DMS79 treated with DMSO at 0.1 percent for 48 hours (cell line): ENCODE measurements around the gene PTGS1.

Experiments used
- DNase-seq: peaks from one replicate; lab custom pipeline; 2025; lab: John Stamatoyannopoulos, UW

PTGS1 gene

DNA sequence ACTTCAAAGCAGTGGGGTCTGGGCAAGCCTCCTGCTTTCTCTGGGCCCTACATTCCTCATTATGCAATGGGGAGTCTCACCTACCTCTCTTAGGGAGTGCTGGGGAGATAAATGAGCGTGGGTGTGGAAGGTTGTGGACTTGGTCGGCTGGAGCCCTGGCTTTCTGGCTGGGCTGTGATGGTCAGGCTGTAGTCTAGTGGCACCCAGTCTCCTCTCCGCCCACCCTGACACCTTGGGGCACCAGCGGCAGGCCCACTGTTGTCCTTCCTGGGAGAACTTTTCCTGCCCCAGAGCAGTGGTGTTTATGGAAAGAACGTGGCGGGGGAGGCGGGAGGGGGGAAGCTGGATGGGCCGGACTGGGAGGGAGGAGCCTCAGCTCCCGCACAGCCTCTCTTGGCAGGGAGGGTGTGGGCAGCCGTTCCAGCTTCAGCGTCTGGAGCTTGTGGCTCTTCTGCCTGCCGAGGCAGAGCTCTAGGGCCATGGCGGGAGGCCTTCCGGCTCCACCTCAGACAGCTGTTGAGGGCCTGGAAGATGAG lies 4.1 kb downstream of the PTGS1 start:
- no peak for DNase-seq

DNA sequence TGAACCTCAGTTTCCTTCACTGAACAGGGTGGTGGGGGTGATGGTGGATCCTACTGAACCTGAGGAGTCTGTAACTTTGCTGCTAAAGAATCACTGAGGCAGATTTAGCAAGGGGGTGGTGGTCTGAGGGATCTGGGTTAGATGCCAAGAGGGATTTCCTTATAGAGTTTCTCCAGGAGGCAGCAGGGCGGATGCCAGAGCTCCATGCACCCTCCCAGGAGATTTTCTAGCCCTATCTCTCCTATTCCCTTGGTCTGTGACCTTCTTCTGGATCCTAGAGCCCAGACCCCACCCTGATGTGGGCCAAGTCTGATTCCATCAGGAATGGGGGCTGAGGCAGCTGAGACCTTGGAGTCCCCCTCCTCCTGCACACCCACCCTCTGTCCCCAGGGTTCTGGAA lies 6.0 kb downstream of the PTGS1 start:
- DNase-seq, result no peak

DNA sequence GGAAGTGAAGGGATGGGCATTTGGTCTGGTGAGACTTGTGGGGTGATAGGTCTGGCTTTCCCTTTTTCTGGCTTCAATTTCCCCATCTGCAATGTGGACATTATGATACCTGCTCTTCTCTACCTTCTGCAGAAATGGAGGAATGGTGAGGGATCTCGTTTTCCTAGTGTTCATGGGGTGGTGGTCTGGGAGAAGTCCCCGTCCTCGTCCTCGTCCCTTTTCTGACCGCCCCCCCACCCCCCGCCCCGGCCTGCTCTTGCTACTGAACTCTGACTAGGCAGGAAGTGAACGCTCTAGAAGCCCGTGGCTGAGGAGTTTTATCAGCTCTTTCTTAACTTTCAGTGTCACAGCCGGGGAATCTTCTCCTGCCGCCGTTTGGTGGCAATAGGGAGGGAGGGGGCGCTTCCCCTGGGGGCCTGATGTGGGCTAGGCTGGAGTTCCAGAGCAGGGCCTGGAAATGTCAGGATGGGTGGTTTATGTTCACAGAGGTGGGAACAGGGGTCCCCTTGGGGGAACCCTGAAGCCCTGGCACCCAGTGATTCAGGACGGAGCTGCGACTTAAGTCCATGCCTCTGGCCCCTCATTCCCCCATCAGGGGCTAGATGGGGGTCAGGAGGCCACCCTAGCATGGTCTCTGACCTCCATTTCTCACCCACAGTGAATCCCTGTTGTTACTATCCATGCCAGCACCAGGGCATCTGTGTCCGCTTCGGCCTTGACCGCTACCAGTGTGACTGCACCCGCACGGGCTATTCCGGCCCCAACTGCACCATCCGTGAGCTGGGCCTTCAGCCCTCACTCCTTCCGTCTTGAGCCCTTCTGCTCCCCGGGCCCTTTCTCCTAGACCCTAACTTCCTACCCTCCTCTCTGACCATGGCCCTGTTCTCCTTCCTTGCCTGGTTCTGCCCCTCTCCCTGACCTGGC lies 6.7 kb downstream of the PTGS1 start:
- no peak for DNase-seq

DNA sequence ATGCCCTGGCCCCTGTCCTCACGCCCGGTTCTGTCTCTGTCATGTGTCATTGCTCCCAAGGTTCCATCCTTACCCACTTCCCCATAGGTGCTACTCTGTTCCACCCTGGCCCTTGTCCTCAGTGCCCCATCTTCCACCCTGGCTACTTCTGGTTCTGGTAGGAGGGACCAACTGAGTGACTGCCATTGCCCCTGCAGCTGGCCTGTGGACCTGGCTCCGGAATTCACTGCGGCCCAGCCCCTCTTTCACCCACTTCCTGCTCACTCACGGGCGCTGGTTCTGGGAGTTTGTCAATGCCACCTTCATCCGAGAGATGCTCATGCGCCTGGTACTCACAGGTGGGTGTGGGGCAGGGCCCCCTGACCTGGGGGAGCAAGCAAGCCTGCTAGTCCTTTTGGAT lies 7.4 kb downstream of the PTGS1 start:
- no peak for DNase-seq

DNA sequence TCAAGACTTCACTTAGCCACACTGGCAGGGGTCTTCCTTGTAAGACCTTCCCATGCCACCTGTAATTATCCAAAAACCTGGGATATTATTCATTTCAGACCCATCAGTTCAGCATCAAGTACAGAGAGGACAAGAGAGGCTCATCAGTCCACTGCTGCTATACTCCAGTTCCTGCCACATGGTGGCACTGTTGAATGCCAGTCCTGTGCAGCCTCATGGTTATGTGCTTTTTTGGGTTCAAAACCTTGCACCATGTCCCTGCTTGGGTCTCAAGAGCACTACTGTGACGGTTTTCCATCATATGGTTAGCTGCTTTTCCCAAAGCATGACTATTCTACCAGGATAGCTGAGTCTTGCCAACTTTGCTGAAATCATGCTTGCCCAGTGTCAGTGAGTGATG lies 8.5 kb downstream of the PTGS1 start:
- no peak for DNase-seq

DNA sequence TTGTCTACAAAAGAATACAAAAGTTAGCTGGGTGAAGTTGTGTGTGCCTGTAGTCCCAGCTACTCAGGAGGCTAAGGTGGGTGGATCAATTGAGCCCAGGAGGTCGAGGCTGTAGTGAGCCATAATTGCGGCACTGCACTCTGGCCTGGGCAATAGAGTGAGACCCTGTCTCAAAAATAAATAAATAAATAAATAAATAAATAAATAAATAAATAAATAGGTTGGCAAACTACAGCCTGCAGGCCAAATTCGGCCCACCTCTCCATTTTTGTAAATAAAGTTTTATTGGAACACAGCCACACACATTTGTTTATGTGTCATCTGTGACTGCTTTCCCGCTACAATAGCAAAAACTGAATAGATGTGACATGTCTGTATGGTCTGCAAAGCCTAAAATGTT lies 9.5 kb downstream of the PTGS1 start:
- DNase-seq, result no peak

DNA sequence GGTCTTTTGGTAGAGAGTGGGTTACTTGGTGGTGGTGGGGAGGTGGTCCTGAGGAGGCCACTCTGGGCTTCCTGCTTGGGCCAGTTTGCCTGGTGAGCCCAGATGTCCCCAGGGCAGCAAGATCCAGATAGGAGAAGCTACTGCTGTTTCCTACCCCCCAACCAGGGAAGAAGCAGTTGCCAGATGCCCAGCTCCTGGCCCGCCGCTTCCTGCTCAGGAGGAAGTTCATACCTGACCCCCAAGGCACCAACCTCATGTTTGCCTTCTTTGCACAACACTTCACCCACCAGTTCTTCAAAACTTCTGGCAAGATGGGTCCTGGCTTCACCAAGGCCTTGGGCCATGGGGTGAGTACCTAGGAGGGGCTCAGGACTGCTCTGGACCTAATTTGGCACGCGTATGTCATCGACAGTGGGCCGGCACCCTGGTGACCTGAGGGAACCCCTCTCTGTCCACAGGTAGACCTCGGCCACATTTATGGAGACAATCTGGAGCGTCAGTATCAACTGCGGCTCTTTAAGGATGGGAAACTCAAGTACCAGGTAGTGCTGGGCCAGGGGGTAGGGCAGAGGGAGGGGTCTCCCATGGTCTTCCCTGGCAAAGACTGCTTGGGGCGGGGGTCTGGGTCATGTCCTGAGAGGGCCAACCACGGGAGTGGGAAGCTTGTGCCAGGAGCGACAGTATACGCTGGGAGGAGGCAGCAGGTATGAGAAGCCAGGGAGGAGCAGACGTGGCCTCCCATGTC lies 10.6 kb downstream of the PTGS1 start:
- DNase-seq, result no peak

DNA sequence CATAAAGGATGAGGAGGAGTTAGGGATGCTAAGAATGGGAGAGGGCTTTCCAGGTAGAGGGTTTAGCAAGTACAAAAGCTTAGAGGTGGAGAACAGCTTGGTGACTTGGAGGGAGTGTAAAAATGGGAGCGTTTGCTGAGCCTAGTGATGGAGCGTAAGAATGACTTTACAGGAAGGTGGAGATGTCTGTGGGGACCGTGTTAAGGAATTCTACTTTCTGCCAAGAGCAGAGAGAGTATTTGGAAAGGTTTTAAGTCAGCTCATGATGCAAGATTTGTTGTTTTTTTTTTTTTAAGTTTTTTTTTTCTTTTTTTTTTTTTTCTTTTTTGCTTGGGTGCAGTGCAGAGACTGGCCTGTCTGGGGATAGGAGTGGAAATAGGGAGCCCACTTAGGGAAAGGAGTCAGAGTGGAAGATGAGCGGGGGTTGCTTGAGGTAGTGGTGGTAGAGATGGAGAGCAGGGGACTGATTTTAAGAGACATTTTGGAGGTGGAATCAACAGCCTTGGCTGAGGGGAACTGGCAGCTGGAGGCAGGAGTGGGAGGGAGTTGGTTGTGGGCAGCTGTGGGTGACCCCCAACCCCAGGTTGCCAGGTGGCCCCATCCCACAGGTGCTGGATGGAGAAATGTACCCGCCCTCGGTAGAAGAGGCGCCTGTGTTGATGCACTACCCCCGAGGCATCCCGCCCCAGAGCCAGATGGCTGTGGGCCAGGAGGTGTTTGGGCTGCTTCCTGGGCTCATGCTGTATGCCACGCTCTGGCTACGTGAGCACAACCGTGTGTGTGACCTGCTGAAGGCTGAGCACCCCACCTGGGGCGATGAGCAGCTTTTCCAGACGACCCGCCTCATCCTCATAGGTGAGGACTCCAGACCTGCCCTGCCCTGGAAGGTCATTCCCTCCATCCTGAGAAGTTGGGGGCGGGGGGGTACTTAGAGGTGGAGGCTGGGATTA lies 12.4 kb downstream of the PTGS1 start:
- peak; percentile 14 for DNase-seq

DNA sequence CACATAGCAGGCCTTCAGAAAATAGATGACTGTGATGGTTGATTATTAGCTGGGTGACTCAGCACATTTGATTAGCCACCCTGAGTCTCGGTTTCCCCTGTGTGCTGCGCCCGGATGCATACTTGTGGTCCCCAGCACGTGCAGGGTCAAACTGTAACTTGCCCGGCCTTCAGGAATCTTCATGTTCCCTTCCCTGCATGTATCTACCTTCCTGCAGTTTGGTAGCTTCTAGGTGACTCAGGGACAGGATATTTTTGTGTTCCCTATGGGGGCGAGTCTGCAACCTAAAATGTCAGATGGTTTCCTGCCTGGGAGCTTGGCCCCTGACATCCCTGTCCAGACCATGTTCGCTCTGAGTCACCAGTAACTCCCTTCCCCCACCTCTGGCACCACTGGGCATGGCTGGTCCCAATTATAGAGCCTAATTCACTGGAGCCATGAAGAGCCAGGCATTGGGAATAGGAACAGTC lies 13.2 kb downstream of the PTGS1 start:
- no peak for DNase-seq

DNA sequence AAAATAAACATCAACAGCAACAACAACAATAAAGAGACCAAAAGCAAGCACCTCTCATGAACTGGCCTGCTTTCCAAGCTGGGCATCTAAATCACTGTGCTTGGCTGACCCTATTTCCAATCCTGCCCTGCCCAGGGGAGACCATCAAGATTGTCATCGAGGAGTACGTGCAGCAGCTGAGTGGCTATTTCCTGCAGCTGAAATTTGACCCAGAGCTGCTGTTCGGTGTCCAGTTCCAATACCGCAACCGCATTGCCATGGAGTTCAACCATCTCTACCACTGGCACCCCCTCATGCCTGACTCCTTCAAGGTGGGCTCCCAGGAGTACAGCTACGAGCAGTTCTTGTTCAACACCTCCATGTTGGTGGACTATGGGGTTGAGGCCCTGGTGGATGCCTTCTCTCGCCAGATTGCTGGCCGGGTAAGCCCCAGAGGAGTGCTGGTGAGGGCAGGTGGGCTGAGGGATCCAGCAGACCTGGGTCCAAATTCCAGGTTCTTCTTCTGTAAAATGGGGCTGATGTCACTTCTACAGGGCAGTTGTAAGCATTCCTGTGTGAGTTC lies 15.6 kb downstream of the PTGS1 start:
- no peak for DNase-seq

DNA sequence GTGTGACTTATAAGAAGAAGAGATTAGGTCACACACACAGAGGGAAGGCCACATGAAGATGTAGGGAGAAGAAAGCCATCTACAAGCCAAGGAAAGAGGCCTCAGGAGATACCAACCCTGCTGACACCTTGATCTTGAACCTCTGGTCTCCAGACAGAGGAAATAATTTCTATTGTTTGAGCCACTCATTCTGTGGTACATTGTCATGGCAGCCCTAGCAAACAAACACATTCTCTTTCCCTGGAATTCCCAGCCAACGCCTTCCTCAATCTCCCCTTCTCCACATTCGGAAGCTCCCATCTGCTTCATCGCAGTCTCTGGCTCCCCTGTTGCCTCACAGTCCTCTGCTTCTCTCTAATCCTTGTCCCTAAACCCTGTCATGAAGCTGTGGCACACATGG lies 16.7 kb downstream of the PTGS1 start:
- no peak for DNase-seq

DNA sequence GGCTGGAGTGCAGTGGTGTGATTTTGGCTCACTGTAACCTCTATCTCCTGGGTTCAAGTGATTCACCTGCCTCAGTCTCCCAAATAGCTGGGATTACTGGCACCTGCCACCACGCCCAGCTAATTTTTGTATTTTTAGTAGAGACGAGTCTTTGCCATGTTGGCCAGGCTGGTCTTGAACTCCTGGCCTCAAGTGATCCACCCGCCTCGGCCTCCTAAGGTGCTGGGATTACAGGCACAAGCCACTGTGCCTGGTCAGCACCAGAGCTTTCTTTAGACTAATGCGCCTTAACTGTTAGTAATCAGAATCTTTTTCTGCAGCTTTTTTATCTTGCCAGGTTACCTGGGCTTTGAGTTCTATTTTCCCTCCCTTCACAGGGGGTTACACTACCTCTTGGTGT lies 18.4 kb downstream of the PTGS1 start:
- DNase-seq, result no peak

DNA sequence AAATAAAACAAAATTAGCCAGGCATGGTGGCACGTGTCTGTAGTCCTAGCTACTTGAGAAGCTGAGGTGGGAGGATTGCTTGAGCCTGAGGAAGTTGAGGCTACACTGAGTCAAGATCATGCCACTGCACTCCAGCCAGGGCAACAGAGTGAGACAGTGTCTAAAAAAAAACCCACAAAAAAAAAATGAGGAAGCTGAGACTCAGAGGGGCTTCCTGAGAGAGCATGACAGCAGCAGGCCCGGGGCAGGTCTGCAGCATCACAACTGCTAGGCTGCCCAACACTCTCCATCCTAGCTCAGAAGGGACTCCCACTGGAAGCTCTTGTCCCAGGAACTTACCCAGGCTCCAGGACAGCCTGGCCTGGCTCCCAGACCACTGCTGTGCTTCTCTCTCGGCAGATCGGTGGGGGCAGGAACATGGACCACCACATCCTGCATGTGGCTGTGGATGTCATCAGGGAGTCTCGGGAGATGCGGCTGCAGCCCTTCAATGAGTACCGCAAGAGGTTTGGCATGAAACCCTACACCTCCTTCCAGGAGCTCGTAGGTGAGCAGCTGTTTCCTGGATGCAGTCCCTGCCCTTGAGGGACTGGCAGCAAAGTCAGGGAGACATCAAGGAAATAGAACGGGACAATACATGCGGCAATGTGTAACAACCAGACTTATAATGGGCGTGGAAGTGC lies 19.1 kb downstream of the PTGS1 start:
- peak; percentile 92 for DNase-seq

DNA sequence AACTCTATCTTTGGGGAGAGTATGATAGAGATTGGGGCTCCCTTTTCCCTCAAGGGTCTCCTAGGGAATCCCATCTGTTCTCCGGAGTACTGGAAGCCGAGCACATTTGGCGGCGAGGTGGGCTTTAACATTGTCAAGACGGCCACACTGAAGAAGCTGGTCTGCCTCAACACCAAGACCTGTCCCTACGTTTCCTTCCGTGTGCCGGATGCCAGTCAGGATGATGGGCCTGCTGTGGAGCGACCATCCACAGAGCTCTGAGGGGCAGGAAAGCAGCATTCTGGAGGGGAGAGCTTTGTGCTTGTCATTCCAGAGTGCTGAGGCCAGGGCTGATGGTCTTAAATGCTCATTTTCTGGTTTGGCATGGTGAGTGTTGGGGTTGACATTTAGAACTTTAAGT lies 21.5 kb downstream of the PTGS1 start:
- DNase-seq, result no peak

DNA sequence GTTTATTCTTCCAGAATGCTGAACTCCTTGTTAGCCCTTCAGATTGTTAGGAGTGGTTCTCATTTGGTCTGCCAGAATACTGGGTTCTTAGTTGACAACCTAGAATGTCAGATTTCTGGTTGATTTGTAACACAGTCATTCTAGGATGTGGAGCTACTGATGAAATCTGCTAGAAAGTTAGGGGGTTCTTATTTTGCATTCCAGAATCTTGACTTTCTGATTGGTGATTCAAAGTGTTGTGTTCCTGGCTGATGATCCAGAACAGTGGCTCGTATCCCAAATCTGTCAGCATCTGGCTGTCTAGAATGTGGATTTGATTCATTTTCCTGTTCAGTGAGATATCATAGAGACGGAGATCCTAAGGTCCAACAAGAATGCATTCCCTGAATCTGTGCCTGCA lies 21.9 kb downstream of the PTGS1 start:
- DNase-seq, result no peak

DNA sequence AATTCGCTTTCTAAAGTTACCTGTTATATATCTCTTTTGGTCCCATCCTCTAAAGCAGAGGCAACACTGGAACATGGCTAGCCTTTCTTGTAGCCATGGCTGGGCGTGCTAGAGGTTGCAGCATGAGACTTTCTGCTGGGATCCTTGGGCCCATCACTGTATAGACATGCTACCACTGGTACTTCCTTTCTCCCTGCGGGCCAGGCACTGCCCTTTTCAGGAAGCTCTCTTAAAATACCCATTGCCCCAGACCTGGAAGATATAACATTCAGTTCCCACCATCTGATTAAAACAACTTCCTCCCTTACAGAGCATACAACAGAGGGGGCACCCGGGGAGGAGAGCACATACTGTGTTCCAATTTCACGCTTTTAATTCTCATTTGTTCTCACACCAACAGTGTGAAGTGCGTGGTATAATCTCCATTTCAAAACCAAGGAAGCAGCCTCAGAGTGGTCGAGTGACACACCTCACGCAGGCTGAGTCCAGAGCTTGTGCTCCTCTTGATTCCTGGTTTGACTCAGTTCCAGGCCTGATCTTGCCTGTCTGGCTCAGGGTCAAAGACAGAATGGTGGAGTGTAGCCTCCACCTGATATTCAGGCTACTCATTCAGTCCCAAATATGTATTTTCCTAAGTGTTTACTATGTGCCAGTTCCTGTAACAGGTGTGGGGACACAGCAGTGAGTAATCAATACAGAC lies 22.6 kb downstream of the PTGS1 start:
- DNase-seq, result no peak

DNA sequence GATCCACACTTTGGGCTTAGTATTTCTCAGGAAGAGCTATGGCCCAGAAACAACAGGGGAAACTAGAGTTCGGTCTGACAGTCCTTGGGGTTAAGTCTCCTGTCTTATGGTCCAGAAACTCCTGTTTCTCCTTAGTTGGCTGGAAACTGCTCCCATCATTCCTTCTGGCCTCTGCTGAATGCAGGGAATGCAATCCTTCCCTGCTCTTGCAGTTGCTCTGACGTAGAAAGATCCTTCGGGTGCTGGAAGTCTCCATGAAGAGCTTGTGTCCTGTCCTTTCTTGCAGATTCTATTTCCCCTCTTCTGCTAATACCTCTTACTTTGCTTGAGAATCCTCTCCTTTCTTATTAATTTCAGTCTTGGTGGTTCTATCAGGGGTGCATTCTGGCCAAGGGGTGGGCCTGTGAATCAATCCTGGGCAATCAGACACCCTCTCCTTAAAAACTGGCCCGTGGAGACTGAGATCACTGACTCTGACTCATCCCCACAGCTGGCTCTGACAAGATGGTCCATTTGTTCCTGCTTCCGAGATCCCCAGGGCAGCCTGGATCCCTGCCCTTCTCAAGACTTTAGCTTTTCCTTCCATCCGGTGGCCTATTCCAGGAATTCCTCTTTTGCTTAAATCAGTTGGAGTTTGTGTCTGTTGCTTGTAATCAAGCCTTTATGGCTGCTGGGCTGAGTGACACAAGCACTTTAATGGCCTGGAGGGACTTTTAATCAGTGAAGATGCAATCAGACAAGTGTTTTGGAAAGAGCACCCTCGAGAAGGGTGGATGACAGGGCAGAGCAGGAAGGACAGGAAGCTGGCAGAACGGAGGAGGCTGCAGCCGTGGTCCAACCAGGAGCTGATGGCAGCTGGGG lies 23.7 kb downstream of the PTGS1 start:
- no peak for DNase-seq

DNA sequence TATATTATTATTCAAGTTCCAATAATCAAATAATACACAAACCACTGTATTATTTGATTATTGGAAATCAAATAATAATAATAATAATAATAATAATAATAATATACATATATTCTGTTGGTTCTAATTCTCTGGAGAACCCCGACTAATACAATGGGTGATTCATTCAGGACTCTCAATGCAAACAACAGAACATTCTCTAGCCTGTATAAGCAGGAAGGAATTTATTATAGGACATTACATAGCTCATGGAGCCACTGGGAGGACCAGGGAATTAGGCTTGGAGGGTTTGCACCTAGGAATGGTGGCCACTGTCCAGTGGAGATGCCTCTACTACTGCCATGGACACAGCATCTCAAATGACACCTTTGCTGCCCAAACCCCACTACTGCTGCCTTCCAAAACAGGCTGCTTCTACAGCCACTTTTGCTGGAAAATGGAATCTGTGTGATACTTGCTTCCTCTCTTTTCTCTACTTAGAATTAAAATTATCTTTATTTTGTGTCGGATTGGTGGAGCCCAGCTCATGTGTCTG lies 25.9 kb downstream of the PTGS1 start:
- no peak for DNase-seq

DNA sequence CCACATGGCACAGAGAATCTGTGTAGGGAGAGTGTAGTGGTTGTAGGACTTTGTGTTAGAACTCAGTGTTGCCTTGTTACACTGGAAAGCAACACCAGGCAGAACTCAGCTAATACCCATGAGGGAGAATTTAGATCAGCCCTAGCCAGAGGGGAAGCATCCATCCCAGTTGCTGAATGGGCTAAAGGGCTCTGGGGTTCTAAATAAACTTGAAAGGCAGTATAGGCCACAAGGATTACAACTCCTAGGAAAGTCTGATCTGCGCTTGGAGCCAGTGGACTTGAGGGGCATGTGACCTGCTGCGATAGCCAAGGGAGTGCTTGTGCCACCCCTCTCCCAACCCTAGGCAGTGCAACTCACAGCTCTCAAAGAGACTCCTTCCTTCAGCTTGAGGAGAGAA lies 26.9 kb downstream of the PTGS1 start:
- DNase-seq, result no peak
